HepG2 (cell line): ENCODE results near the gene TEKT5. TPM values are rescaled to one million over a fixed set of nuclear protein-coding genes. Genes with fewer than 3 reads are reported as not detected.

ENCODE experiments used
- CC2D1A ChIP-seq: sonication (generic); formaldehyde crosslinking; IDR thresholded peaks from 2 replicates; pipeline ENCODE4 v1.8.1; 2023; ENCODE audit warnings: mild to moderate bottlenecking, missing genetic modification reagents
- CREB1 ChIP-seq, 2 experiments: fragments of 450-650 bp in 1 of 2; IDR thresholded peaks; 2 replicates each; pipeline ENCODE4 v1.6.1; 2016 to 2017; ENCODE audit warnings: control low read depth in 1 of 2, mild to moderate bottlenecking in 1 of 2, missing compliant biosample characterization in 1 of 2, missing genetic modification characterization in 1 of 2
- CSRNP2 ChIP-seq: sonication (generic); formaldehyde crosslinking; conservative IDR thresholded peaks from 2 replicates; pipeline ENCODE4 v1.8.0; 2022; ENCODE audit warnings: low read depth, missing genetic modification reagents
- EHMT2 ChIP-seq: fragments of 200-600 bp; sonication (generic); IDR thresholded peaks from 2 replicates; pipeline ENCODE4 v1.7.0; 2017; ENCODE audit warnings: antibody characterized with exemption, low read depth, low read length, borderline replicate concordance
- EZH2 ChIP-seq: conservative IDR thresholded peaks from 2 replicates; pipeline ENCODE4 v1.6.1; 2012; ENCODE audit warnings: mild to moderate bottlenecking, low read depth, low read length, moderate library complexity
- FOXC1 ChIP-seq: sonication (generic); formaldehyde crosslinking; IDR thresholded peaks from 2 replicates; pipeline ENCODE4 v1.8.0; 2022; ENCODE audit warnings: mild to moderate bottlenecking, missing genetic modification reagents, borderline replicate concordance
- FOXK2 ChIP-seq: fragments of 450-650 bp; IDR thresholded peaks from 2 replicates; pipeline ENCODE4 v1.6.1; 2016
- FUBP1 ChIP-seq: sonication (generic); formaldehyde crosslinking; IDR thresholded peaks from 2 replicates; pipeline ENCODE4 v1.5.1; 2020; ENCODE audit warnings: missing genetic modification reagents, mild to moderate bottlenecking, borderline replicate concordance
- GZF1 ChIP-seq: sonication (generic); formaldehyde crosslinking; IDR thresholded peaks from 2 replicates; pipeline ENCODE4 v1.5.1; 2020; ENCODE audit warnings: mild to moderate bottlenecking, missing genetic modification reagents
- PRDM10 ChIP-seq: sonication (generic); formaldehyde crosslinking; IDR thresholded peaks from 2 replicates; pipeline ENCODE4 v1.4.0; 2020; ENCODE audit warnings: low read depth, missing genetic modification reagents
- SMAD3 ChIP-seq: sonication (generic); formaldehyde crosslinking; IDR thresholded peaks from 2 replicates; pipeline ENCODE4 v1.4.0; 2020; ENCODE audit warnings: missing genetic modification reagents
- YEATS2 ChIP-seq: sonication (generic); formaldehyde crosslinking; IDR thresholded peaks from 2 replicates; pipeline ENCODE4 v1.4.0; 2020; ENCODE audit warnings: missing genetic modification reagents, borderline replicate concordance
- ZNF275 ChIP-seq: sonication (generic); formaldehyde crosslinking; IDR thresholded peaks from 2 replicates; pipeline ENCODE4 v1.8.0; 2022; ENCODE audit warnings: missing genetic modification reagents, mild to moderate bottlenecking, inconsistent platforms, borderline replicate concordance
- ZNF484 ChIP-seq: sonication (generic); formaldehyde crosslinking; IDR thresholded peaks from 2 replicates; pipeline ENCODE4 v1.5.1; 2020; ENCODE audit warnings: mild to moderate bottlenecking, low read depth, missing genetic modification reagents, borderline replicate concordance
- ZNF607 ChIP-seq: sonication (generic); formaldehyde crosslinking; IDR thresholded peaks from 2 replicates; pipeline ENCODE4 v1.5.1; 2020; ENCODE audit warnings: missing genetic modification reagents, mild to moderate bottlenecking, borderline replicate concordance
- ZNF800 ChIP-seq: sonication (generic); formaldehyde crosslinking; IDR thresholded peaks from 2 replicates; pipeline ENCODE4 v1.4.0; 2020; ENCODE audit warnings: missing genetic modification reagents
- ZSCAN29 ChIP-seq: sonication (generic); formaldehyde crosslinking; conservative IDR thresholded peaks from 2 replicates; pipeline ENCODE4 v1.4.0; 2020; ENCODE audit warnings: mild to moderate bottlenecking, missing genetic modification reagents
- polyA plus RNA-seq, 8 experiments: library from polyadenylated mRNA; depleted of rRNA in 3 of 8; stranded (reverse) in 7 of 8; unstranded in 1 of 8; fragments of >200 nt; fragmentation: Illumina TruSeq in 4 of 8; extraction: Trizol in 4 of 8; gene quantifications; 2 replicates each; pipeline versions ENCODE4 v1.2.1 to v1.2.3, GENCODE V29; 2011 to 2016; ENCODE audit warnings: low read depth in 4 of 8, missing spikeins in 1 of 8, mixed read lengths in 1 of 8; ENCODE audit not compliant: insufficient read depth in 1 of 8
- total RNA-seq, 5 experiments: library from RNA; depleted of rRNA; stranded (reverse); fragments of >200 nt; fragmentation: Illumina TruSeq; extraction: Trizol; gene quantifications; 2 replicates each; pipeline ENCODE4 v1.2.3, GENCODE V29; 2016; ENCODE audit warnings: low read depth in 1 of 5

TEKT5 gene
- total and polyA plus RNA-seq, 2 of the 13 experiments (the other 11 are each of a cell fraction or from before 2014, with no cell fraction given): 0.16 TPM; not detected in 1

- TF ChIP-seq CREB1 (IDR thresholded peaks at IDR 0.05) (peak; percentile 61), CREB1 (CRISPR knock-in tag; IDR thresholded peaks at IDR 0.05) (no peak), ZSCAN29 (CRISPR knock-in tag) (peak; percentile 90), FUBP1 (no peak), SMAD3 (0 out of 2 replicates have a peak, but pooled peaks have one; percentile 53), GZF1 (CRISPR knock-in tag) (peak; percentile 40; the same call in 1 of the 2 replicates), CC2D1A (no peak), ZNF800 (CRISPR knock-in tag) (no peak; the same call in 1 of the 2 replicates), PRDM10 (no peak; the same call in 1 of the 2 replicates), ZNF275 (CRISPR knock-in tag) (no peak), CSRNP2 (CRISPR knock-in tag) (no peak), EHMT2 (no peak), YEATS2 (CRISPR knock-in tag) (peak; percentile 26; the same call in 1 of the 2 replicates), FOXC1 (CRISPR knock-in tag) (no peak), EZH2 (no peak), FOXK2 (peak; percentile 15; the same call in 1 of the 2 replicates), ZNF607 (CRISPR knock-in tag) (no peak; the same call in none of the 2 replicates), ZNF484 (CRISPR knock-in tag) (no peak)
Measured at GRCh38 chr16:10610499-10611184, 84.1 kb downstream of the TEKT5 start (continued).
